Gastroesophageal sphincter (tissue), 3 donors: ENCODE results near the gene GAMT.

Experiments used
- EP300 ChIP-seq: sonication (generic); formaldehyde crosslinking; IDR thresholded peaks from one replicate; pipeline ENCODE4 v1.6.1; 2017; ENCODE audit warnings: antibody characterized with exemption, mild to moderate bottlenecking
- TF ChIP-seq, protein P1 (sequence below), 4 experiments: fragments of 200-600 bp in 2 of 4; fragments of 450-650 bp in 2 of 4; sonication (generic) in 1 of 4; IDR thresholded peaks; one replicate each; pipeline ENCODE4 v1.5.1; 2017 to 2019; ENCODE audit warnings: antibody characterized with exemption in 4 of 4, mild to moderate bottlenecking in 2 of 4, moderate library complexity in 2 of 4

DNA sequence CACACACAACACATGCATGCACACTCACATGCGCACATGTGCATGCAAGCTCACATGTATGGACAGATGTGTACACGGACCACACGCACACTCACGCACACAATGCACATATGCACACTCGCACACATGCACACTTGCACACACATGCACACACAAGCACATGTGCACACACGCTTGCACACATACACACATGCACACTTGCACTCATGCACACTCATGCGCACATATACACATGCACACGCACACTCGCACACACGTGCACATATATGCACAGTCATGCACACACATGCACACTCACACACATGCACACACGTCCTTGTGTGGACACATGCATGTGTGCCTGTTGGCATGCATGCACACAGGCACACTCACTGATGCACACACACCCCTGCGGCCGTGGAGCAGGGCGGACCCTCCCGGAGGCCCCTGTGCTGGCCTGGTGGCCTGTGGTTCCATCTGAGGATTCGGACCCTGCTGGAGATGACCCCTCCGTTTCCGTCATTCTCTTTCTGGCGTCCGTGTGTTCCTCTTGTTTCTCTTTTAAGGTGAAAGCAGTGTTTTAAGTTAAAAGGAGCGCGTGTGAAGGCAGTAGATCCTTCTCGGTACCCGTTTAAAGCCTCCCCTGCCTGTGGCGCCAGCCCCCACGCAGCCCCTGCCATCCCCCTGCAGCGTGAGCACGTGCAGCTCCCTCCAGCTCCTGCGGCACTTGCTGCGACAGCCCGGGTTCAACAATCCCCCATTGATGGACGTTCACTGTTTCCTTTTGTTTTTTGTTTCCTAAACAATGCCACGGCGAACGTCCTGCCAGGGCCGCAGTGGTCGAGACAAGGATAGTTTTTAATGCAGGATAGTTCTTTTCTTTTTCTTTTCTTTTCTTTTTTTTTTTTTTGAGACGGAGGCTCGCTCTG, 12.1 kb downstream of the GAMT start:
- TF ChIP-seq EP300, result no peak
- TF ChIP-seq, protein P1, sequence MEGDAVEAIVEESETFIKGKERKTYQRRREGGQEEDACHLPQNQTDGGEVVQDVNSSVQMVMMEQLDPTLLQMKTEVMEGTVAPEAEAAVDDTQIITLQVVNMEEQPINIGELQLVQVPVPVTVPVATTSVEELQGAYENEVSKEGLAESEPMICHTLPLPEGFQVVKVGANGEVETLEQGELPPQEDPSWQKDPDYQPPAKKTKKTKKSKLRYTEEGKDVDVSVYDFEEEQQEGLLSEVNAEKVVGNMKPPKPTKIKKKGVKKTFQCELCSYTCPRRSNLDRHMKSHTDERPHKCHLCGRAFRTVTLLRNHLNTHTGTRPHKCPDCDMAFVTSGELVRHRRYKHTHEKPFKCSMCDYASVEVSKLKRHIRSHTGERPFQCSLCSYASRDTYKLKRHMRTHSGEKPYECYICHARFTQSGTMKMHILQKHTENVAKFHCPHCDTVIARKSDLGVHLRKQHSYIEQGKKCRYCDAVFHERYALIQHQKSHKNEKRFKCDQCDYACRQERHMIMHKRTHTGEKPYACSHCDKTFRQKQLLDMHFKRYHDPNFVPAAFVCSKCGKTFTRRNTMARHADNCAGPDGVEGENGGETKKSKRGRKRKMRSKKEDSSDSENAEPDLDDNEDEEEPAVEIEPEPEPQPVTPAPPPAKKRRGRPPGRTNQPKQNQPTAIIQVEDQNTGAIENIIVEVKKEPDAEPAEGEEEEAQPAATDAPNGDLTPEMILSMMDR (IDR thresholded peaks at IDR 0.05), result no peak
